ENCODE data around the gene VAC14. TPM values are rescaled to one million over a fixed set of nuclear protein-coding genes. Genes with fewer than 3 reads are reported as not detected.

Gene VAC14
- total and polyA plus RNA-seq, 4 donors, result 27.6 to 60.8 (median 50.9) TPM

- no peak for ATAC-seq (ENCODE audit: insufficient read depth, low FRiP score)
- peak overlapping the region in 1 of 2 donors; percentile 78 for H3K27ac ChIP-seq (ENCODE audit: low read depth in 1 of 2, low read length in 1 of 2)
These were observed 49.4 kb downstream of the VAC14 start for GRCh38 chr16:70751593-70751992.

GRCh38 chr16:70750893-70751467 lies 50.0 kb downstream of the VAC14 start:
- no peaks in the 10 kb centered on the region for H3K27me3 ChIP-seq (ENCODE audit: control insufficient read depth in 3 of 3, insufficient read depth in 3 of 3, low read length in 2 of 3)
- no peak for TF ChIP-seq CTCF (IDR thresholded peaks at IDR 0.05; ENCODE audit: control extremely low read depth, extremely low read depth)

More at GRCh38 chr16:70751593-70751992, 49.4 kb downstream of the VAC14 start:
- 33 to 44% methylated on average over 7 of the region's 7 CpGs for whole genome bisulfite sequencing, 2 donors
- no peak overlapping the region for H3K9ac ChIP-seq (ENCODE audit: insufficient read depth in 1 of 2, low read length in 2 of 2)
- DNase-seq, result no peak
- peaks cover 9 to 46% (median 30%) of the 10 kb centered on the region in 5 donors for H3K4me1 ChIP-seq (ENCODE audit: control insufficient read depth in 5 of 5, insufficient read depth in 5 of 5, low read length in 5 of 5)
- H3K4me3 ChIP-seq, result no peak overlapping the region
- peaks cover 0 to 8% (median 0%) of the 10 kb centered on the region in 4 donors for H3K36me3 ChIP-seq (ENCODE audit: control insufficient read depth in 4 of 4, insufficient read depth in 4 of 4, low read length in 4 of 4)
- H3K27me3 ChIP-seq (ENCODE audit: control insufficient read depth in 3 of 3, insufficient read depth in 3 of 3, low read length in 2 of 3), result no peaks in the 10 kb centered on the region
- TF ChIP-seq CTCF (IDR thresholded peaks at IDR 0.05; ENCODE audit: control extremely low read depth, extremely low read depth), result no peak
- no peaks in the 10 kb centered on the region for H3K9me3 ChIP-seq (ENCODE audit: control insufficient read depth in 4 of 4, insufficient read depth in 3 of 4, low read length in 3 of 4)

GRCh38 chr16:70749681-70750601 lies 51.0 kb downstream of the VAC14 start:
- no peak for TF ChIP-seq CTCF (IDR thresholded peaks at IDR 0.05; ENCODE audit: control extremely low read depth, extremely low read depth)
- ATAC-seq (ENCODE audit: insufficient read depth, low FRiP score) (no peak), DNase-seq (peak; percentile 52 to 54 (median 53))
- no peak overlapping the region for H3K9ac ChIP-seq (ENCODE audit: insufficient read depth in 1 of 2, low read length in 2 of 2)
- peaks cover 0 to 3% (median 0%) of the 10 kb centered on the region in 4 donors for H3K36me3 ChIP-seq (ENCODE audit: control insufficient read depth in 4 of 4, insufficient read depth in 4 of 4, low read length in 4 of 4)
- 84 to 85% methylated on average over 16 of the region's 16 CpGs for WGBS, 2 donors
- H3K27ac ChIP-seq (ENCODE audit: low read depth in 1 of 2, low read length in 1 of 2), result peak overlapping the region in 1 of 2 donors; percentile 93
- H3K4me3 ChIP-seq, result no peak overlapping the region
- H3K27me3 ChIP-seq (ENCODE audit: control insufficient read depth in 3 of 3, insufficient read depth in 3 of 3, low read length in 2 of 3), result no peaks in the 10 kb centered on the region
- no peaks in the 10 kb centered on the region for H3K9me3 ChIP-seq (ENCODE audit: control insufficient read depth in 4 of 4, insufficient read depth in 3 of 4, low read length in 3 of 4)
- peaks cover 11 to 60% (median 33%) of the 10 kb centered on the region in 5 donors for H3K4me1 ChIP-seq (ENCODE audit: control insufficient read depth in 5 of 5, insufficient read depth in 5 of 5, low read length in 5 of 5)

More at GRCh38 chr16:70750893-70751467, 50.0 kb downstream of the VAC14 start:
- DNase-seq (peak; percentile 89 to 94 (median 91)), ATAC-seq (ENCODE audit: insufficient read depth, low FRiP score) (peak; percentile 55)
- H3K9me3 ChIP-seq (ENCODE audit: control insufficient read depth in 4 of 4, insufficient read depth in 3 of 4, low read length in 3 of 4), result no peaks in the 10 kb centered on the region
- no peak overlapping the region for H3K9ac ChIP-seq (ENCODE audit: insufficient read depth in 1 of 2, low read length in 2 of 2)
- peak overlapping the region in 1 of 2 donors; percentile 93 for H3K27ac ChIP-seq (ENCODE audit: low read depth in 1 of 2, low read length in 1 of 2)
- peaks cover 9 to 52% (median 33%) of the 10 kb centered on the region in 5 donors for H3K4me1 ChIP-seq (ENCODE audit: control insufficient read depth in 5 of 5, insufficient read depth in 5 of 5, low read length in 5 of 5)
- 23 to 32% methylated on average over 13 of the region's 13 CpGs for WGBS, 2 donors
- peaks cover 0 to 4% (median 0%) of the 10 kb centered on the region in 4 donors for H3K36me3 ChIP-seq (ENCODE audit: control insufficient read depth in 4 of 4, insufficient read depth in 4 of 4, low read length in 4 of 4)
- H3K4me3 ChIP-seq, result no peak overlapping the region

Data from lung (tissue), 12 donors.